HG03521 (cell line): ENCODE results near the gene RMI2.
A peak's percentile ranks its signal among the peaks of the same experiment; 100 is the strongest.

Experiments used
- ATAC-seq: cut with Tn5 transposase; IDR thresholded peaks from one replicate; pipeline ENCODE4 v1.9.1; 2021; ENCODE audit warnings: mild to moderate bottlenecking, moderate library complexity; ENCODE audit not compliant: unreplicated experiment

Gene RMI2

GRCh38 chr16:11396241-11397048 is 51.2 kb downstream of the RMI2 start:
- ATAC-seq, result peak; percentile 43

GRCh38 chr16:11398136-11398535 is 52.9 kb downstream of the RMI2 start:
- no peak for ATAC-seq

- ATAC-seq, result no peak
Measured at GRCh38 chr16:11398851-11399250, 53.6 kb downstream of the RMI2 start.

GRCh38 chr16:11399261-11399831 is 54.1 kb downstream of the RMI2 start:
- ATAC-seq, result no peak

GRCh38 chr16:11400076-11400475 is 54.8 kb downstream of the RMI2 start:
- no peak for ATAC-seq
